NB4 (cell line): ENCODE results near the gene DDX60.

Source experiments
- CTCF ChIP-seq: IDR thresholded peaks from one replicate; pipeline ENCODE4 v1.5.1; 2012; ENCODE audit warnings: low read depth, low read length
- MAX ChIP-seq: IDR thresholded peaks from 2 replicates; pipeline ENCODE4 v1.6.1; 2011; ENCODE audit warnings: low read depth, low read length

- TF ChIP-seq MAX (no peak), CTCF (no peak)
Observed at GRCh38 chr4:168259096-168259495, 59.5 kb downstream of the DDX60 start.
